ENCODE data around the gene FHIT.

FHIT gene

GRCh38 chr3:61157414-61157813 is 93.8 kb downstream of the FHIT start:
- no peak for TF ChIP-seq CTCF (IDR thresholded peaks at IDR 0.05)
- DNase-seq, result no peak

GRCh38 chr3:61155701-61156292 is 95.5 kb downstream of the FHIT start:
- no peaks in the 10 kb centered on the region for H3K36me3 Mint-ChIP-seq (ENCODE audit: low read depth)

More at GRCh38 chr3:61157414-61157813, 93.8 kb downstream of the FHIT start:
- H3K4me1 Mint-ChIP-seq, result peaks cover 36% of the 10 kb centered on the region
- no peak overlapping the region for H3K27ac Mint-ChIP-seq
- no peak overlapping the region for H3K4me3 Mint-ChIP-seq
- no peaks in the 10 kb centered on the region for H3K9me3 Mint-ChIP-seq
- H3K27me3 Mint-ChIP-seq (ENCODE audit: low read depth, poor library complexity), result no peaks in the 10 kb centered on the region
- H3K36me3 Mint-ChIP-seq (ENCODE audit: low read depth), result no peaks in the 10 kb centered on the region

GRCh38 chr3:61154457-61155198 is 96.6 kb downstream of the FHIT start:
- H3K27me3 Mint-ChIP-seq (ENCODE audit: low read depth, poor library complexity), result peaks cover 3% of the 10 kb centered on the region
- no peaks in the 10 kb centered on the region for H3K9me3 Mint-ChIP-seq
- no peak overlapping the region for H3K4me3 Mint-ChIP-seq
- no peak for TF ChIP-seq CTCF (IDR thresholded peaks at IDR 0.05)
- H3K36me3 Mint-ChIP-seq (ENCODE audit: low read depth), result no peaks in the 10 kb centered on the region
- no peak for DNase-seq
- H3K4me1 Mint-ChIP-seq, result peaks cover 24% of the 10 kb centered on the region
- H3K27ac Mint-ChIP-seq, result no peak overlapping the region

More at GRCh38 chr3:61155701-61156292, 95.5 kb downstream of the FHIT start:
- DNase-seq, result no peak
- peaks cover 36% of the 10 kb centered on the region for H3K4me1 Mint-ChIP-seq
- no peak for TF ChIP-seq CTCF (IDR thresholded peaks at IDR 0.05)
- H3K4me3 Mint-ChIP-seq, result no peak overlapping the region
- H3K27me3 Mint-ChIP-seq (ENCODE audit: low read depth, poor library complexity), result peaks cover 3% of the 10 kb centered on the region
- no peak overlapping the region for H3K27ac Mint-ChIP-seq
- no peaks in the 10 kb centered on the region for H3K9me3 Mint-ChIP-seq

- no peak for TF ChIP-seq CTCF (IDR thresholded peaks at IDR 0.05)
- no peak overlapping the region for H3K27ac Mint-ChIP-seq
- H3K9me3 Mint-ChIP-seq, result no peaks in the 10 kb centered on the region
- no peaks in the 10 kb centered on the region for H3K36me3 Mint-ChIP-seq (ENCODE audit: low read depth)
- peaks cover 9% of the 10 kb centered on the region for H3K4me1 Mint-ChIP-seq
- DNase-seq, result no peak
- H3K27me3 Mint-ChIP-seq (ENCODE audit: low read depth, poor library complexity), result peaks cover 3% of the 10 kb centered on the region
- no peak overlapping the region for H3K4me3 Mint-ChIP-seq
Observed at GRCh38 chr3:61152071-61152470, 99.2 kb downstream of the FHIT start.

GRCh38 chr3:61149236-61149635 is 102.0 kb downstream of the FHIT start:
- Mint-ChIP-seq H3K36me3 (ENCODE audit: low read depth) (peaks cover 8% of the 10 kb centered on the region), H3K4me3 (no peak overlapping the region), H3K4me1 (no peaks in the 10 kb centered on the region), H3K27ac (no peak overlapping the region), H3K9me3 (peaks cover 8% of the 10 kb centered on the region), H3K27me3 (ENCODE audit: low read depth, poor library complexity) (peaks cover 3% of the 10 kb centered on the region)
- no peak for DNase-seq
- no peak for TF ChIP-seq CTCF (IDR thresholded peaks at IDR 0.05)
